ENCODE measurements around the gene COQ10A.
A peak's percentile ranks its signal among the peaks of the same experiment; 100 is the strongest.

Gene COQ10A

GRCh38 chr12:56315249-56315621, 48.5 kb downstream of the COQ10A start:
- H3K4me3 ChIP-seq (ENCODE audit: low read depth, low read length), result peak overlapping the region; percentile 96
- H3K9ac ChIP-seq, result peak overlapping the region; percentile 74
- H3K27me3 ChIP-seq (ENCODE audit: control insufficient read depth, insufficient read depth, low read length), result no peaks in the 10 kb centered on the region
- H3K4me2 ChIP-seq (ENCODE audit: low read length), result peak overlapping the region; percentile 98
- H3K27ac ChIP-seq, result peak overlapping the region; percentile 96
- H3K9me3 ChIP-seq (ENCODE audit: control insufficient read depth, low read length), result no peaks in the 10 kb centered on the region
- peak overlapping the region; percentile 71 for H2AFZ ChIP-seq
- TF ChIP-seq, protein P1, sequence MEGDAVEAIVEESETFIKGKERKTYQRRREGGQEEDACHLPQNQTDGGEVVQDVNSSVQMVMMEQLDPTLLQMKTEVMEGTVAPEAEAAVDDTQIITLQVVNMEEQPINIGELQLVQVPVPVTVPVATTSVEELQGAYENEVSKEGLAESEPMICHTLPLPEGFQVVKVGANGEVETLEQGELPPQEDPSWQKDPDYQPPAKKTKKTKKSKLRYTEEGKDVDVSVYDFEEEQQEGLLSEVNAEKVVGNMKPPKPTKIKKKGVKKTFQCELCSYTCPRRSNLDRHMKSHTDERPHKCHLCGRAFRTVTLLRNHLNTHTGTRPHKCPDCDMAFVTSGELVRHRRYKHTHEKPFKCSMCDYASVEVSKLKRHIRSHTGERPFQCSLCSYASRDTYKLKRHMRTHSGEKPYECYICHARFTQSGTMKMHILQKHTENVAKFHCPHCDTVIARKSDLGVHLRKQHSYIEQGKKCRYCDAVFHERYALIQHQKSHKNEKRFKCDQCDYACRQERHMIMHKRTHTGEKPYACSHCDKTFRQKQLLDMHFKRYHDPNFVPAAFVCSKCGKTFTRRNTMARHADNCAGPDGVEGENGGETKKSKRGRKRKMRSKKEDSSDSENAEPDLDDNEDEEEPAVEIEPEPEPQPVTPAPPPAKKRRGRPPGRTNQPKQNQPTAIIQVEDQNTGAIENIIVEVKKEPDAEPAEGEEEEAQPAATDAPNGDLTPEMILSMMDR (IDR thresholded peaks at IDR 0.05), result no peak
- peaks cover 10% of the 10 kb centered on the region for H3K79me2 ChIP-seq
- no peaks in the 10 kb centered on the region for H3K36me3 ChIP-seq (ENCODE audit: control insufficient read depth, insufficient read depth, low read length)
- peaks cover 10% of the 10 kb centered on the region for H3K4me1 ChIP-seq

DNA sequence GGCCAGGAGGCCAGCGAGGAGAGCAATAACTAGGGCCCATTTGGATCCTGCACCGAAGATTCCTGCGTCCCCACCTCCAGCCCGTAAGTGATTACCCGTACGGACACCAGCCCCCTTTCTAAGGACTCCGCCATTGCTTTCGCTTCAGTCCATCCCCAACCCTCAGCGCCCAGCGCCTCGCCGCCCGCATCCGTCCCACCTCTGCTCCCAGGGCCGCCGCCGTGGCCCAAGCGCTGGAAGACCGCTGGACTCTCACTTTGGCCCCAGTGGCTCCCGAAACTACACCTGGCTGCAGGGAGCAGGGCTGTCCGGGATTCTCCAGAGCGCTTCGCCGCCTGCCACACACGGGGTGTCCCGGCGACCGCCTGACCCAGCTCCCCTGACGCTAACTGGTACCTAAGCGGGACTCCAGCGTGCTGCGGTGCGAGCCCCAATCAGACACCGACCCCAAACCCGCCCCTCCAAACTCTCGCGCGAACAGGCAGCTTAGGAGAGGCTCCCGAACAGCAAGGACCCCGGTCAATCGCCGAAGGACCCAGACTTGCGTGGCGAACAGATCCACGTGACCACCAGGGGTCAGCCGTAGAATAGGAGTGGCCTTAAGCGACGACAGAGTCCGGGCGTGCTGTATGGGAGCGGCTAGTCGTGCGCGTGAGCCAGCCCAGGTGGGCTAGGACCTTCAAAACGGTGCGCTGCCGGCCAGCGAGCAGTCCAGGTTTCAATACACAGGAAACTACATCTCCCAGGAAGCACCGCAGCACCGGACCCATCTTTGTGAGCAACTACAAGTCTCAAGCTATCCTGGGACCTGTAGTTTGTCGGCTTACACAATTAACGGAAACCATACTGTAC, 49.1 kb downstream of the COQ10A start, which contains the start of gene CNPY2:
TSS of gene CNPY2 (minus strand) at position 367 of the 852 bp plus-strand sequence. CDS start 771 bp downstream, outside the sequence.
- TF ChIP-seq, protein P1 (IDR thresholded peaks at IDR 0.05), result peak; percentile 31

DNA sequence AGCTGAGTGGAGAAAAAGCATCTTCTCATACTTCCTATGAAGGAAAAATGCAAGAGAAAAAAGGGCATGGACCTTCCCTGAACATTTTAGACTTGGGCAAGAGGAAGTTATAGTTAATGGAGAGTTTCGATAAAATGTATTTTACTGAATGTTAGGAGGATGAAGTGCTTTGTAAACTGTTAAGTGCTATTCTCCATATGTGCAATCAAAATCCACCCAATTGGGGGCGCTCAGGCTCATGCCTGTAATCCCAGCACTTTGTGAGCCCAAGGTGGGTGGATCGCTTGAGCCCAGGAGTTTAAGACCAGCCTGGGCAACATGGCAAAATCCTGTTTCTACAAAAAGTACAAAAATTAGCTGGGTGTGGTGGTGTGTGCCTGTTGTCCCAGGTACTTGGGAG, 50.9 kb downstream of the COQ10A start:
- Histone ChIP-seq H2AFZ (no peak overlapping the region), H3K9ac (no peak overlapping the region), H3K27ac (no peak overlapping the region), H3K27me3 (ENCODE audit: control insufficient read depth, insufficient read depth, low read length) (no peaks in the 10 kb centered on the region), H3K4me3 (ENCODE audit: low read depth, low read length) (no peak overlapping the region), H3K9me3 (ENCODE audit: control insufficient read depth, low read length) (no peaks in the 10 kb centered on the region), H3K79me2 (peaks cover 10% of the 10 kb centered on the region), H3K4me2 (ENCODE audit: low read length) (no peak overlapping the region), H3K4me1 (peaks cover 10% of the 10 kb centered on the region), H3K36me3 (ENCODE audit: control insufficient read depth, insufficient read depth, low read length) (no peaks in the 10 kb centered on the region)
- TF ChIP-seq, protein P1 (IDR thresholded peaks at IDR 0.05), result no peak

More for the DNA sequence above, 49.1 kb downstream of the COQ10A start, which contains the start of gene CNPY2:
- H3K79me2 ChIP-seq, result peaks cover 10% of the 10 kb centered on the region
- no peaks in the 10 kb centered on the region for H3K9me3 ChIP-seq (ENCODE audit: control insufficient read depth, low read length)
- peak within 1 kb of the TSS; percentile 96 for H3K27ac ChIP-seq
- H3K4me3 ChIP-seq (ENCODE audit: low read depth, low read length), result peak within 1 kb of the TSS; percentile 96
- peak within 1 kb of the TSS; percentile 98 for H3K4me2 ChIP-seq (ENCODE audit: low read length)
- H3K4me1 ChIP-seq, result peaks cover 10% of the 10 kb centered on the region
- peak within 1 kb of the TSS; percentile 71 for H2AFZ ChIP-seq
- no peaks in the 10 kb centered on the region for H3K27me3 ChIP-seq (ENCODE audit: control insufficient read depth, insufficient read depth, low read length)
- peak within 1 kb of the TSS; percentile 74 for H3K9ac ChIP-seq
- no peaks in the 10 kb centered on the region for H3K36me3 ChIP-seq (ENCODE audit: control insufficient read depth, insufficient read depth, low read length)
